ENCODE results near the gene MAG. TPM values are rescaled to one million over a fixed set of nuclear protein-coding genes. Genes with fewer than 3 reads are reported as not detected.

Gene MAG
- total RNA-seq, 2 experiments from 2014 or later, result 0.20 to 0.31 TPM

DNA sequence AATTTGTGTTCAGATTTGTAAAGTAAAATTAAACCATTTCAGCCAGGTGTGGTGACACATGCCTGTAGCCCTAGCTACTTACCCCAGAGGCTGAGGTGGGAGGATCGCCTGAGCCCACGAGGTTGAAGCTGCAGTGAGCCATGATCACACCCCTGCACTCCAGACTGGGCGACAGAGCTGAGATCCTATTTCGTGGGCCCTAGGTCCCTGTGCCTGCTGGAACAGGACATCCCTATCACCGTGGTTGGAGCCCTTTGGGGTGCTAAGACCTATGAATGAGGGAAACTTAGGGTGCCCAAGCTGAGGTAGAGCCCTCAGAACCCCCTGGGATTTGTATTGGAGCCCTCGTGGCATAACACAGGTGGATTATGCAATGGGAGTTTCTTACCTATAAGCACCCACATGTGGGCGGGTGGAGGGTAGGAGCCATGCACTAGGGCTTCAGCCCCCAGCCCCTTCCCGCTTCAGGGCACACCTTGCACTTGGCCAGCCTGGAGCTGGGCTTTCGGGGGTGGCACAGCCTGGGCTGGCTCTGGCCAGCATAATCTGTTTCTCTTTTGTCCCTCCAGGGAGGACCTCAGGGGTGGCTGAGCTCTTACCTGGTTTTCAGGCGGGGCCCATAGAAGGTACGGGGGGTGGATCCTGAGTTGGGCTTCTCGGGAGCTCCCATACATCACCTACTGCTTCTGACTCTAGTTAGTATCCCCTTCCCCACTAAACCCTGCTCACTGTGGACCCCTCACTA, 30.4 kb upstream of the MAG start:
- peaks cover 33% of the 10 kb centered on the region for H3K4me1 Mint-ChIP-seq (ENCODE audit: low read depth)

GRCh38 chr19:35262101-35262761, 29.7 kb upstream of the MAG start:
- no peak for DNase-seq
- no peaks in the 10 kb centered on the region for H3K9me3 Mint-ChIP-seq
- H3K36me3 Mint-ChIP-seq (ENCODE audit: low read depth), result peaks cover 7% of the 10 kb centered on the region
- no peak overlapping the region for H3K4me3 Mint-ChIP-seq
- intact Hi-C loops (cut with micrococcal nuclease), result loop anchor here (10.0 kb wide), 1 partner anchor 117 kb away; the partner anchor contains the start of gene FXYD7
- no peaks in the 10 kb centered on the region for H3K27me3 Mint-ChIP-seq
- CTCF ChIA-PET, result no interaction called here
- TF ChIP-seq CTCF (IDR thresholded peaks at IDR 0.05), result no peak
- peaks cover 31% of the 10 kb centered on the region for H3K4me1 Mint-ChIP-seq (ENCODE audit: low read depth)
- ATAC-seq, result no peak
- POLR2A ChIA-PET, result interaction anchor here (0.5 to 2.3 kb wide), 6 partner anchors 9 to 117 kb away, joined by 3 to 7 read pairs (median 3); no protein-coding TSS in a partner anchor
- peak overlapping the region; percentile 15 for H3K27ac Mint-ChIP-seq

More for the DNA sequence above, 30.4 kb upstream of the MAG start:
- Mint-ChIP-seq H3K9me3 (no peaks in the 10 kb centered on the region), H3K4me3 (no peak overlapping the region), H3K27me3 (no peaks in the 10 kb centered on the region), H3K36me3 (ENCODE audit: low read depth) (peaks cover 7% of the 10 kb centered on the region), H3K27ac (peak overlapping the region; percentile 57)
- POLR2A ChIA-PET, result interaction anchor here (0.5 to 2.3 kb wide), 6 partner anchors 9 to 116 kb away, joined by 3 to 7 read pairs (median 3); no protein-coding TSS in a partner anchor
- DNase-seq, result no peak
- intact Hi-C loops (cut with micrococcal nuclease), result loop anchor here (10.0 kb wide), 1 partner anchor 117 kb away; the partner anchor contains the start of gene FXYD7
- CTCF ChIA-PET, result no interaction called here
- ATAC-seq, result no peak
- TF ChIP-seq CTCF (IDR thresholded peaks at IDR 0.05), result no peak

DNA sequence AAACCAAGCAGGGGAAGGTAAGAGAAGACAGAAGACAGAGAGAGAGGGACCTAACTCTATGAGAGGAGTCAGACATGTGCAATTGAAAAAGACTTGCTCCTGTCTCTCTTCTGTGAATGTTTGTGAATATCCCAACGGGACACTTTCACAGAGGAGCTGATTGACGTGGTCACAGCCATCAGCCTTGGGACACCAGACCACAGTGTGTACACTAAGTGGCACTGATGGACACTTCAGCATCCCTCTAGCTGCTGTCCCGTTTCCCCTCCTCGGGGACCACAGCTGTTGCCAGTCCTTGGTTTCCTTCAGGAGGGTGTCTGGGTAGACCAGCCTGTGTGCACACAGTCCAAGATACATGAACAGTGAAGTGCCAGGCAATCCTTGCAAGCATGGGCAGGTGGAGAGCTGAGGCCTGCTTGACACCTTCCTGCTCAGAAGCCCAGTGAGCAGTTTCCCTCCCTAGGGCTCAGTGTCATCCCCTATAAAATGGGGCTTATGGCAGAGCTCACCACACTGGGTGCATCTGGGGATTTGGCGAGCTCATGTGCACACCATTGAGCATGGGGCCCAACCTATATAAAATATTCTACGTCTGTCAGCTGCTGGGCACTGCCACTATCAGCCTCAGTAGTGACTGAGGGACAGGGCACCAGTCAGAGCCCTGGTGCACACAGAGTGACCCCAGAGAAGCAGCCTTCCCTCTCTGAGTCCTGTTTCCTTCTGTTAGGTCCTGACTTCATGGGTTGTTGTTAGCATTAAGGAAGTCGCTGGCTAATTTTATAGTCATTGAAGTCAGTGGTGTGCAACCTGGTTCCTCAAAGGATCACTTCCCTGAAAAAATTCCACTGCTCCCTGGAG, 27.5 kb upstream of the MAG start:
- POLR2A ChIA-PET, result interaction anchor here (0.9 to 2.9 kb wide), 7 partner anchors 9 to 125 kb away, joined by 3 to 11 read pairs (median 3); no protein-coding TSS in a partner anchor
- peaks cover 11% of the 10 kb centered on the region for H3K36me3 Mint-ChIP-seq (ENCODE audit: low read depth)
- H3K27ac Mint-ChIP-seq, result peak overlapping the region; percentile 74
- TF ChIP-seq CTCF (IDR thresholded peaks at IDR 0.05), result no peak
- CTCF ChIA-PET, result interaction anchor here (0.9 to 1.5 kb wide), 4 partner anchors 9 to 129 kb away, joined by 3 to 6 read pairs (median 3); partner anchors contain the start of gene LGI4
- H3K4me3 Mint-ChIP-seq, result no peak overlapping the region
- H3K27me3 Mint-ChIP-seq, result no peaks in the 10 kb centered on the region
- H3K4me1 Mint-ChIP-seq (ENCODE audit: low read depth), result peaks cover 21% of the 10 kb centered on the region
- no peaks in the 10 kb centered on the region for H3K9me3 Mint-ChIP-seq
- no peak for DNase-seq
- intact Hi-C loops (cut with micrococcal nuclease), result loop anchor here (10.0 kb wide), 1 partner anchor 120 kb away; the partner anchor contains the start of gene FXYD7
- ATAC-seq, result no peak

- CTCF ChIA-PET, result interaction anchor here (1.3 to 1.5 kb wide), 4 partner anchors 10 to 130 kb away, joined by 3 to 6 read pairs (median 3); partner anchors contain the start of gene LGI4
- no peak for DNase-seq
Measured at GRCh38 chr19:35265126-35265899, 26.6 kb upstream of the MAG start.

More at GRCh38 chr19:35265126-35265899, 26.6 kb upstream of the MAG start:
- no peaks in the 10 kb centered on the region for H3K9me3 Mint-ChIP-seq
- H3K27ac Mint-ChIP-seq, result peak overlapping the region; percentile 59
- H3K27me3 Mint-ChIP-seq, result no peaks in the 10 kb centered on the region
- no peak for ATAC-seq
- peaks cover 11% of the 10 kb centered on the region for H3K36me3 Mint-ChIP-seq (ENCODE audit: low read depth)
- peak overlapping the region; percentile 92 for H3K4me3 Mint-ChIP-seq
- no peak for TF ChIP-seq CTCF (IDR thresholded peaks at IDR 0.05)
- intact Hi-C loops (cut with micrococcal nuclease), result loop anchor here (10.0 kb wide), 1 partner anchor 121 kb away; the partner anchor contains the start of gene FXYD7
- peaks cover 22% of the 10 kb centered on the region for H3K4me1 Mint-ChIP-seq (ENCODE audit: low read depth)
- POLR2A ChIA-PET, result interaction anchor here (0.8 to 2.9 kb wide), 9 partner anchors 10 to 124 kb away, joined by 3 to 11 read pairs (median 5); partner anchors contain the start of gene FXYD5

Data from activated CD8-positive, alpha-beta T cell treated with anti-CD3 and anti-CD28 coated beads for 36 hours (primary cell).